NCI-H1694 treated with DMSO at 0.1 percent for 48 hours (cell line): ENCODE measurements around the gene FITM1.

Source experiments
- DNase-seq: peaks from one replicate; lab custom pipeline; 2025; lab: John Stamatoyannopoulos, UW

The FITM1 gene, protein sequence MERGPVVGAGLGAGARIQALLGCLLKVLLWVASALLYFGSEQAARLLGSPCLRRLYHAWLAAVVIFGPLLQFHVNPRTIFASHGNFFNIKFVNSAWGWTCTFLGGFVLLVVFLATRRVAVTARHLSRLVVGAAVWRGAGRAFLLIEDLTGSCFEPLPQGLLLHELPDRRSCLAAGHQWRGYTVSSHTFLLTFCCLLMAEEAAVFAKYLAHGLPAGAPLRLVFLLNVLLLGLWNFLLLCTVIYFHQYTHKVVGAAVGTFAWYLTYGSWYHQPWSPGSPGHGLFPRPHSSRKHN

DNA sequence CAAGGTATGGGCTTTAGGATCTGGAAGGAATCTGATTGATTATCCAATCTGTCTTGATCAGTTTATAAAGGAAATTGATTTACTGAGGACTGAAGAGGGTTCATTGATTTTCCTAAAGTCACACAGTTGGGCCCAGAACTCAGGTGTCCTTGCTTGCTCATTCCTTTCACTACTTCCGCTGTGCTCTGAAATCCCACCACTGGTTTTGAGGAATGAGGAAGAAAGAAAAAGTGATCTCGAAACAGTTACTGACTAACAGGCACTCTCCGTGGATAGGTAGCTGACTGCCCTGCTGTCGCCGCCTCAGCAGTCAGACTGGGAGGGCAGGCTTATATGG is at the start of gene FITM1:
FITM1 (plus strand) TSS at position 280 of the 337 bp plus-strand sequence. CDS start 905 bp downstream, outside the sequence.
- DNase-seq = no peak

DNA sequence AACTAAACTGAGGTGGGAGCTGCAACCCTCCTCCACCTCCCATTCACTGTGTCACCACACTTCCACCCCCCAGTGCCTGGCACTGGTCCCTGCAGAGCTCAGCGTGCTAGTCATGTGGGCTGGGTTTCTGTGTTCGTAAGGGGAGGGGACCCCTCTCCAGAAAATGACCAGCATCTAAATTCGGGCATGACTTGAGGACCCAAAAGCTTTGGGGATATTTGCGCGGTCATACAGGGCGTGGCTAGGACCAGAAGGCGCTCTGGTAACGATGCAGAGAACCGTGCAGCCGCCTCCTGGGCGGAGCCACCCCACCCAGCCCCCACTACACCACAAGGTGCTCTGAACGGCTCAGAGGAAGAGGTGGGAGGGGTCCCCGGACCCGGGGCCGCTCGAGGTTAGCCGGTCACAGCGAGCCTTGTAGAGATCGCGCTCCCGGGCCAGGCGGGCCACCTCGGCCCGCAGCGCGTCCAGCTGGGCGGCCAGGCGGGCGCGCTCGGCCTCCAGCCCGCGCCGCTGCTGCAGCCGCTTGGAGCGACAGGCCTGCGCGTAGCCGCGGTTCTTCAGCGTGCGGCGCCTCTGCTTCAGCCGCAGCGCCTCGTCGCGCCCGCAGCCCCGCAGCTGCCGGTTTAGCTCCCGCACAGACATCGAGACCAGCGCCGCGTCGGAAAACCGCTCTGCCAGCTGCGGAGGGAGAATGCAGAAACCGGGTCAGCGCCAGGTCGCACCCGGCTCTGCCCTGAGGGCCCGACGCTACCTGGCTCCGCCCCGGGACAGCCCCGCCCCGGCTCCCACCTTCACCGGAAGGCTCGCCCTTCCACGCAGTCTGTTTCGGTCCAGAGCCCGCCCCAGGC is 49.3 kb upstream of the FITM1 start:
- peak; percentile 68 for DNase-seq

DNA sequence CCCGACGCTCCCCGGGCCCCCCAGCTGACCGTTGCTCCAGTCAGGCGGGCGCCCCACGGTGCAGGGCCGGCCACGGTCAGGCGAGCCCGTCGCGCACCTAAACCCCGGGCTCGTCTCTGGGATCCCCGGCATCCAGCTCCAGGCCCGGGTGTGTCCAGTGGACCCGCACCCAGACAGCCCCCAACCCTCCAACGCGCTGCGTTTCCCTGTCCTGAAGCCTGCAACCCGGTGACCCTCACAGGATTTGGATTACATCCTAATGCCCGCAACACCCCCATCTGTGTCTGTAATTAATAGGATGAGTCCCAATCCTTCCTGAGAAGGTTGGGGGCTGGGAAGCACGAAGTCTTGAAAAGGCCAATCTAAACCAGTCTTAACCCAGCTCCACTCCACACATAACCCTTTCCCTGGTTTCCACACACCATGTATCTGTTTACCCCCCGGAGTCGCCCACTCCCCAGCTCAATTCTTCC is 48.7 kb upstream of the FITM1 start:
- no peak for DNase-seq

DNA sequence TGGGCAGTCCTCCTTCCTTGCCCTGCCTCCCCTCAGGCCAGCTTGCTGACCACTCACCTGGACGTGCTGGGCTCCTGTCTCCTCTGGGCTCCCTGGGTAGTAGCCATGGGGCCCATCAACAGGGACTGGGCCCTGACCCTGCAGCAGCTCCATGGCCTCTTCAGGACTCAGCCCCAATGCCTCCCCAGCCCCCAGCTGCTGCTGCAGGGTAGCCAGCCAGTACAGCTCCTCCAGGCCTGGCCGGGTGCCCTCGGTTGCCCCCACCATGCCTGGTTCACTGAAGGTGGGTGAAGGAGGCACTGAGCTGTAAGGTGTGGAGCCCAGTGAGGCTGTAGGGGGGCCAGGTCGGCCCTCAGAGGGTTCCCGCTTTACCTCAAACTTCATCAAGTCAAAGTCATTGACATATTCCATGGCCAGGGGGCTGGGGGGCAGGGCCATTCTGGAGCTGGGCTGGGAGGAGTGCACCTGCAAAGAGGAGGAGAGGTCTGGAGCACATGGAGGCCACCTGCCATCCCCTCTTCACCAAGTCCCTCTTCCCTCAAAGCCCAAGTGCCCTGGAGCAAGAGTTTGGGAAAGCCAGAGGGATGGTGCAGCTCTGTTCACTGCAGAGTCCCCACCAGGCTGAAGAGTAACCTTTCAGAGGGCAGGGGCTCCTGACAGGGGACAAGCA is 47.9 kb upstream of the FITM1 start:
- DNase-seq = no peak

DNA sequence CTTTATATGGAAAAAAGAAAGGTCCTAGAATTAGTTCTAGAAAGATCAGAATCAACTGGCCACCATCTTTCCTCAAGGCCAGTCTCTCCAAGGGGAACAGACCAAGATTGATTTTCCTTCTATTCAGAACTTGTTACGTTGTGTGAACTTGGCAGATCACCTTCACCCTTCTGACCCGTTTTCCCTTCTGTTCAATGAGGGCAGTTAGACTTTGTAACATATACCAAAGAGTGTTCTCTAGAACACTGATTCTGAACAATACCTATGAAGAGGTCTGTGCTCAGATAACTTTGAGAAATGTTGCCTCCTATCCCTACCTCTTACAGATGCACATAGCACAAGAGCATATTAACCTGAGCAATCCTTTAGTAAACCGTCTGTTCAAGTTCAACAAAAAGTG is 47.0 kb upstream of the FITM1 start:
- DNase-seq = no peak

DNA sequence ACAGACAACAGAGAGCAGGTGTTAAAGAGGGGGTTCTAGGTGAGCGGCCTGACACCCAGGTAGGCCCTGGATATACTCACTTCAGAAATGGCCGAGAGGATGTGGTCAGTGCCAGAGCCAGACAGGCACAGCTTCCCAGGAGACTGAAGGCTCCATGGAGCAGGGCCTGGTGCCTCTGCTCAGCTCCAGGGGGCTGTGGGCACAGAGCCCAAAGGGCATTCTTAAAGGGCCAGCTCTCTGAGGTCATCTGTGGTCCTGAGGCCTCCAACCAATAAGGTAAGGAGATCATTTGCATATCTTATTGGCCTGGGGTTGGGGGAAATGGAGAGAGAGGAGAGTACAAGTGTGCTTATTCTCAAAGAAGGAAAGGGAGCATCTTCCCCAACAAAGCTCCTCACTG is 46.0 kb upstream of the FITM1 start:
- DNase-seq = no peak

DNA sequence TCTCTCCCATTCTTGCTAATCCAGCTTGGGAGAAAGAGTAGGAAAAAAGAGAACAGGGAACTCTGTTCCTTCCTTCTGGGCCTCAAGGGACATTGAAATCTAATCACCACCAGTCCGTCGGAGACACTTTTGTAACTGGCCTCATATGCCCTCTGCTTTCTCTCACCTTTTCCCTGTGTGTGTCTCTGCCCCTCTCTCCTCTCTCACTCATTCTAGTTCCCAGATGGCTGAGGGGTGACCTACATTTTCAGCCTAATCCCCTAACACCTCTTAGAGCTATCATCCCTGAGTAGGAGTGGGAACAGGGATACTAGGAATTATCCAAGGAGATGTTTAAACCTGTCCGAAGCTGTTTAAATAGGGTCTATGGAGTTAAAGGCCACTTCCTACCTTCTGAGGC is 45.2 kb upstream of the FITM1 start:
- no peak for DNase-seq

DNA sequence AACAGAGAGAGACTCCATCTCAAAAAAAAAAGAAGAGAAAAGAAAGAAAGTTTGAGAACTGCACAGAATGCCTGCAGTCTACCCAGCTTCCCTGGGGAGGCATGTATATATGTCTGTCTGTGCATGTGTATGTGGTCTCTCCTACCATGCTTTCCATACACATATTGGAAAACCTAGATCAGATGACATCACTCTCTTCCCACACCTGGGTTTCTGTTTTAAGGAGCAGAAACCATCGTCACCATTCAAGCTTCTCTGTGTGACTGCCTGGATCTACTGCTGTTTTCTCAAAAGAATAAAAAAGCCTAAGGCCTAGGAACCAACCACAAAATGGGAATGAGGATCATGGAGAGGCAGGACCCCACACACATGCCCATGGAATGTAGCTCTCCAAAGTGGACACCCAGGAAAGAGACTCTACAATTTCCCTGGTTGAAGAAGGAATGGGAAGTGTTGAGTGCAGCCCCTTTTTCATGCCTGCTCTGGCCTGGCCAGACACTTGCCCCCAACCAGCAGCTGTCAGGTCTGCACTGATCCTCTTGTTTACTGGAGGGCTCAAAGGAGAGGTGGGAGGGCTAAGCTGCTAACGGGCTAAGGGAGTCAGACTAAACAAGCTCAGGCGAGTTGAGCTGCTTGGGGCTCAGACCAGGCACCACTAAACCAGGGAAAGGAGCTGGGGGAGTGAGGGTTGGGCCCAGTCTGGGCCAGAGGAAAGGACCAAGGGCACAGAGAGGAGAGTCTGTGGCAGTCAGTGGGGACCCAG is 44.1 kb upstream of the FITM1 start:
- no peak for DNase-seq

DNA sequence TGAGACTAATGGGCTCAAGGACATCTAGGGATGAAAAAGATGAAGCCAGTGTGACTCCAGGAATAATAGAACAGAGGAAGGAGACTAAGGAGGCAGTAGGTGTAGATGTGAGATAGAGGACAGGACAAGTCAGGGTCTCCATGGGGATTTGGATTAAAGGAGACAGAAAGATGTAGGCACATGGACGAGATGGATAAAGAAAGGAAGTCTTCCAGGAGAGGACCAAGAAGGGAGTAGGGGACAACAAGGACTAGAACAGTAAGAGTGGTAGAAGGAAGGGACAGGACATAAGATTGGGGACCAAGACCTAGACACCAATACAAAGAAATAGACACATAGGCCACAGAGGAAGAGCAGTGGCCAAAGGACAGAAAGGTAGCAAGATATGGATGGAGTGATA is 43.5 kb upstream of the FITM1 start:
- DNase-seq = no peak

DNA sequence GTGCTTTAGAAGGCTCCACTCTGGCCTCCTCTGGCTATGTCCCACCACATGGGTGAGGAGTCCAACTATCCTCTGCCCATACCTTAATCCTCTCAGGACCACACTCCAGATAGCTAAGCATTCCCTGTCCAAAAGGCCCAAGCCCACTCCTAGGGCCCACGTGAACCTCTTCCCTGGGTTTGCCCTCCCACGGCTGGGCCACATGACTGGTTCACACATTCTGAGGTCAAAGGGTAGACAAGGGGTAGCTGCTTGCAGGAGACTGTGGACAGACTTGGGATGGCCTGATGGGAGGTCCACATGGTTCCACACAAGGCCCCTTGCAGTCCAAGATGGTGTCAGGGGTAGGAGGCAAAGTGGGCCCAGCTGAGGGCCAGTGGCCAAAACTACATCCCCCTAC is 42.4 kb upstream of the FITM1 start:
- no peak for DNase-seq

DNA sequence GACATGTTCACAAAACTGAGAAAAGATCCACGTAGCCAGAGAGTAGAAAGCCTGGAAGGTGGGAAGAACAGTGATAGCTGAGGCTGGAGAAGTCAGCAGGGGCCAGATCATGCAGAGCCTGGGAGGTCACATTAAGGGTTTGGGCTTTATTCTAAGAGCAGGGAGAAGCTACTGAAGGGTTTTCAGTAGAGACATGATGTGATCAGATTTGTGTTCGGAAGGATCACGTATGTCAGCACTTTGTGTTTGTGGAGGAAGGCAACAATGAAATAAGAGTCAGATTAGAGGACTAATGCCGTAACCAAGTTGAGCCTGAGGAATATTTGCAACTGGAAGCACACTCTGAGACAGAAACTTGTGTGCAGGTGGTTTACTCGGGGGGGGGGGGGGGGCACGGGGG is 40.6 kb upstream of the FITM1 start:
- no peak for DNase-seq

DNA sequence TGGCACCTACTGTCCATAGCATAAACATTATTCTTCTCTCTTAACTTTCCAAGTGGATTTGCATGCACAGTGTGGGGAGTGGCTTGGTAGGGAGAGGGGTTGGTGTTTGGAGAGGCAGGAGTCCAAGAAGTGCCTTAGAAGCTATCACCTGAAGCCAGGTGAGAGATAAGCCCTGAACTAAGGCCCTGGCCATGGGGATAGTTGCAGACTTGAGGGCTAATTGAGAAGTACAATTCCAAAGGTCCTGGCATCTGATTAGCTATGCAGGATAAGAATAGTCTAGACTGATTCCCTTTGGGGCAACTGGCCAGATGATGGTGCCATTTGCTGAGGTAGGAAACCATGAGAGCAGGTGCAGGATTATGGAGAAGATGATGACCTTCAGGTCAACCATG is 38.4 kb upstream of the FITM1 start:
- no peak for DNase-seq

DNA sequence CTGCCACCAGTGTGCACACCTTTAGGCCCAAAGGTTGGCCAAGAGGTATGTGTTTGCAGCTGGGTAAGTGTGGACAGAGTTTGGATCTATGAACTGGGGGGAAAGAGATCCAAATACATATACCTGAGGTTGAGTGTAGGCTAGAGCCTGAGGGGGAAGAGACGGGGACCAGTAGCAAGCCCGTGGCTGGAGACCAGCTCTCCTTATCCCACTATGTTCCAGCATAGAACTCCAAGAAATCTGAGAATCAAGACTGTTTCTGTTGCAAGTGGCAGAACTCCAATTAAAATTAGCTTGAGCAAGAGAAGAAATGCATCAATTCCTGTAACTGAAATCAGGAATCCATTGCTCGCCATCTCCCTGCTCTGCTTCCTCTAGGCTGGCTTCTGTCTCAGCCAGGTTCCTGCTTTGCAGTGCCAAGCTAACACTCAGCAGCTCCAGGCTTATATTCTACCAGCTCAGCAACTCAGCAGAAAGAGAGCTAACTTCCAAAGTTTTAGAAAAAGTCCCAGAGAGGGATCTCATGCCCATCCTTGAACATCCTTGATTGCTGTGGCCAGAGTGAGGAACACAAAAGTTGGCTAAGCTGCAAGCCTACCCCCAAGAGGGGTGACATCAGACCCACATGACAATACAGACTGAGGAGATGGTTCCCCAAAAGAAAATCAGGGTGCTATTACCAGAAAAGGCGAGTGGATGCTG is 37.8 kb upstream of the FITM1 start:
- no peak for DNase-seq

DNA sequence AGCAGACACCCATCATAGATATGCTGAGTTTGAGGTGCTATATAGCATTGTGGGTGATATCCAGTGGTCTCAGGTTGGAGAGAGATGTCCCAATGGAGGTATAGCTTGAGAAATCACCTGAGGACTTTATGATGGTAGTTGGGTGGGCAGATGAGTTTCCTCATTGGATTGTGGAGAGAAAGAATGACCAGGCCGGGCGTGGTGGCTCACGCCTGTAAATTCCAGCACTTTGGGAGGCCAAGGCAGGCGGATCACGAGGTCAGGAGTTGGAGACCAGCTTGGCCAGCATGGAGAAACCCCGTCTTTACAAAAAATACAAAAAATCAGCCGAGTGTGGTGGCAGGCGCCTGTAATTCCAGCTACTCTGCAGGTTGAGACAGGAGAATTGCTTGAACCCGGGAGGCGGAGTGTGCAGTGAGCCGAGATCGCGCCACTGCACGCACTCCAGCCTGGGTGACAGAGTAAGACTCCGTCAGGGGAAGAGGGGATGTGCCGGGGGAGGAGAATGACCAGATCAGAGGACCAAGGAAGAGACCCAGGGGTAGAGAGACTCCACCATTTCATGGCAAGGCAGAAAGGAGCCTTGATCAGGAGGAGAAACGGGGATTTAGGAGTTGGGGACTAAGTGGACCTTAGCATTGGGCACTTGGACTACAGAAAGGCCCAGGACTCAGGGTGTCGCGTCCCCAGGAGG is 37.1 kb upstream of the FITM1 start:
- no peak for DNase-seq

DNA sequence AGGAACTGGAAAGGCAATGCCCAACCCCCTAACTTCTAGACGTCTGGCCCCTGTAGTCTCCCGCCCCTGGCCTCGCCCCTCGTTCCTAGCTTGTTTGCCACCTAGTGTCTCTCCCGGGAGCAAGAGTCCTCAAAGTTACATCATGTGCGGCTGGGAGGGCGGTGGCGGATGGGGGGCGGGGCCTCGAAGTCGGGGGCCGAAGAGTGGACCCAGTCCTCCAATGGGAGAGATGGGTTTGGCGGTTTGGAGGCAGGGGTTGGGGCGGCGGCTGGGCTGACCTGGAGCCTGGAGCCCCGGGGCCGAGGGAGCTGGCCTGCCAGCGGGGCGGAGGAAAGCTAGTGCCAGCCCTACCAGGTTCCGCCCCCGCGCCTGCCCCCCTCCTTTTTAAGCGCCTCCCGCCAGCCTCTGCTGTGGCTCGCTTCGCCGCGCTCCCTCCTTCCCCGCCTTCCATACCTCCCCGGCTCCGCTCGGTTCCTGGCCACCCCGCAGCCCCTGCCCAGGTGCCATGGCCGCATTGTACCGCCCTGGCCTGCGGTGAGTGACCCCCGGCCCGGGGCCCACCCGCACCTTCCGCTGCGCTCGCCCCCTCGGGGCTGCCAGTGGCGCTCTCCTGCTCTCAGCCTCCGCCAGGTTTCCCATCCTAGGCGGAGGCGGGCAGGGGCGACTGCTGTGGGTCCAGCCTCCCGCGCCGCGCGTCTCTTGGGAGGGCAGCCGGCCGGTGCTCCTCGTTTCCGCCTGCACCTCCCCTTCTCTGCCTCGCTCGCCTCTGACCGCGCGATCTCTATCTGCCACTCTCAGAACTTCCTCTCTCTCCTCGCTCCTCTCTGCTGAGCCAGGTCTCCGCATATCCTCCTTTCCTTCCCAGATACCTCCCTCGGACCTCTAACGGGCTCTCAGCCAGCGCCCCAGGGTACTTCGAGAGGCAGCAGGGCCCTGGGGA is 36.3 kb upstream of the FITM1 start, which contains the start of gene PCK2:
PCK2 (plus strand) TSS at position 411 of the 940 bp plus-strand sequence; CDS start at position 506, 95 bp downstream.
- DNase-seq = peak; percentile 63

DNA sequence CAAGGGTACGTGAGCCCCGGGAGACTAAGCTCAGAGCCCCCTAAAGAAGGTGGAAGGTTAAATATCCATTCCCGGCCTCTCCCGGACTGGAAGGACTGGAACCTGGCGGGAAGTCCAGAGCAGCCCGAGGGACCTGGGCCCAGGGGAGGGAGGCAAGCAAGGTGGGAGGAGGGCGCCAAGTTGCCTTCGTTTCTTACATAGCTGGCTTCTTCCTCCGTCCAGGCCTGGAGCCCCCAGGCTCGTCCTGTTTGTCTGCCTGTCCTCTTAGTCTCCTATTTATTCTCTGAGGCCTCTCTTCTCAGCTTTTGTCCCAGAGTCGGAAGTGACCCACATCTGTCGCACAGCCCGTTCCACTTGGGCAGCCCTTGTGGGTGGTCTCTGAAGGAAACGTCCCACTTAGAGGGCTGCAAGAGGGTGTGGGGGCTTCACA is 35.6 kb upstream of the FITM1 start:
- DNase-seq = no peak

DNA sequence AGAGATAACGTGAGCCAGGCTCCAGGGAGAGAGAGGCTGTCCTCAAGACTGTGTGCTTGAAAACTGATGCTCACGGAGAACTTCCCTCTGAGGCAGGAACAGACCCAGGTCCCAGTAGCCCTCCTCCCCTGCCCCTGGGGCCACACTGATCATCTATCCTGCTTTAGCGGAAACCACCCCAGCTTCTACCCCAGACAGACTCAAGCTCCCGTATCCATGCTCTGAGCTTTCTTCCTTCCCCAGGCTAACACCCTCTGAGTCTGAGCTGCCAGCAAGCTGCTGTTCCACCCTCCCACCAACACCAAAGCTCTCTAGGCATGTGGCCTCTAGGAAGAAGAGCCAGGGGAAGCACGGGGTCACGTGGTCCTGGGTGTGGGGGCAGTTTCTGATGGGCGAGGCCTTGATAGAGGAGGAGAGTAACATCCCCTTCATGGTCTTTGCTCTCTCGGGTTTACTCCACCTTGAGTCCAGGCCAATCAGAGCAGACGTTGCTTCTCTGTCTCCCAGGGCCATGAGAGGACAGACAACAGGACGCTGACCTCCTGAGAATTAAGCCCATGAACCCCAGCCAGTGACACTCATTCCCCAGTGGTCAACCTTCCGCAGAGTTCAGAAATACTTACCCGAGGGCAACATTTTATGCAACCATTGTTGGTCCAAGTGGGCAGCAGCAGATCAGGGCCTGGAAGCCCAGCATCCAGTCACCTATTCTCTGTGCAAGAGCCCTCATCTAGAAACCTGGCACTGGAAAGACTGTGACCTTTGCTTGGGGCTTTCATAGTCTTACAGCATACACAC is 35.0 kb upstream of the FITM1 start:
- no peak for DNase-seq

DNA sequence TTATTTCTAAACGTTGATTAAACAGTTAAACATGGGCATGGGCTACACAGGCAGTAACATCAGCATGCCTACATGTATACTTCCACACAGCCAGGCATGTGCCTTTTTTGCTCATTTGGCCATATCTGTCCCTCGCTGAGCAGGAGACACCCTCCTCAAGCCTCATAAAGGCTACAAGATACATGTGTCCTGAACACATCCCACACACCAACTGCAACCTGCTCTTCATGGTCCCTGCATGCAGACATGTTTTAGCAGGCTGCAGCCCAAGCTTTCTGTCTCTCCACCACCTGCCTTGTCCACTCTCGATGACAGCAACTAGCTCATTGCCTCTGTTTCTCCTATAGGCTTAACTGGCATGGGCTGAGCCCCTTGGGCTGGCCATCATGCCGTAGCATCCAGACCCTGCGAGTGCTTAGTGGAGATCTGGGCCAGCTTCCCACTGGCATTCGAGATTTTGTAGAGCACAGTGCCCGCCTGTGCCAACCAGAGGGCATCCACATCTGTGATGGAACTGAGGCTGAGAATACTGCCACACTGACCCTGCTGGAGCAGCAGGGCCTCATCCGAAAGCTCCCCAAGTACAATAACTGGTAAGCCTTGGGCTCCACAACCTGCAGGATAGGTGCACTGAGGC is 33.8 kb upstream of the FITM1 start:
- DNase-seq = no peak
